Measurements from ENCODE around the gene DNAI4. TPM values are rescaled to one million over a fixed set of nuclear protein-coding genes. Genes with fewer than 3 reads are reported as not detected.

DNAI4 gene
- total RNA-seq, 1 experiment from 2014 or later: 1.4 TPM

DNA sequence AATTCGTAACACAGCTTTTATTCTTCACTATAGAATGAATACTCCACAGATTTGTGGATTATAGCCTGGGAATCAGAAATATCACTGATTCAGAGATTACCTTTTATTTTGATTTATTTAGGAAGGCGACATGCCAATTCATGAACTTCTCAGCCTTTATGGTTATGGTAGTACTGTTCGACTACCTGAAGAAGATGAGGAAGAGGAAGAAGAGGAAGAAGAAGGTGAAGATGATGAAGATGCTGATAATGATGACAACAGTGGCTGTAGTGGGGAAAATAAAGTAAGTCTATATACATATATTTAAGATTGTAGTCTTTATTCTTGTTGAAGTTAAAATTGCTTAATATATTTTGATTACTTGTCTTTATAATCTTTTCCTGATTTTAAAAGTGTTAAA is 33.3 kb upstream of the DNAI4 start:
- Histone ChIP-seq H3K36me3 (ENCODE audit: control insufficient read depth, insufficient read depth, low read length) (no peaks in the 10 kb centered on the region), H3K4me3 (ENCODE audit: low read depth, low read length) (no peak overlapping the region), H3K27me3 (replicated peaks; ENCODE audit: control insufficient read depth, insufficient read depth, low read length) (no peaks in the 10 kb centered on the region), H3K9me3 (no peaks in the 10 kb centered on the region), H3K4me1 (0 out of 2 replicates have a peak, but pooled peaks cover 6% of the 10 kb centered on the region)
- Mint-ChIP-seq H3K4me3 (ENCODE audit: unreplicated experiment) (no peak overlapping the region), H3K27ac (ENCODE audit: unreplicated experiment) (no peak overlapping the region), H3K4me1 (ENCODE audit: low read depth, unreplicated experiment) (no peaks in the 10 kb centered on the region), H3K36me3 (ENCODE audit: insufficient read depth, unreplicated experiment) (peaks cover 39% of the 10 kb centered on the region), H3K27me3 (ENCODE audit: insufficient read depth, unreplicated experiment) (no peaks in the 10 kb centered on the region), H3K9me3 (ENCODE audit: unreplicated experiment) (no peaks in the 10 kb centered on the region)
- CTCF ChIA-PET: interaction anchor here (0.6 kb wide), 1 partner anchor 96 kb away, joined by 3 read pairs; the partner anchor contains the start of gene SLC35D1
- POLR2A ChIA-PET: no interaction called here
- intact Hi-C loops (cut with micrococcal nuclease; ENCODE audit: unreplicated experiment): no loop called here
- no TSS peak for BruUV-seq (replicated peaks)
- TF ChIP-seq, protein P1, sequence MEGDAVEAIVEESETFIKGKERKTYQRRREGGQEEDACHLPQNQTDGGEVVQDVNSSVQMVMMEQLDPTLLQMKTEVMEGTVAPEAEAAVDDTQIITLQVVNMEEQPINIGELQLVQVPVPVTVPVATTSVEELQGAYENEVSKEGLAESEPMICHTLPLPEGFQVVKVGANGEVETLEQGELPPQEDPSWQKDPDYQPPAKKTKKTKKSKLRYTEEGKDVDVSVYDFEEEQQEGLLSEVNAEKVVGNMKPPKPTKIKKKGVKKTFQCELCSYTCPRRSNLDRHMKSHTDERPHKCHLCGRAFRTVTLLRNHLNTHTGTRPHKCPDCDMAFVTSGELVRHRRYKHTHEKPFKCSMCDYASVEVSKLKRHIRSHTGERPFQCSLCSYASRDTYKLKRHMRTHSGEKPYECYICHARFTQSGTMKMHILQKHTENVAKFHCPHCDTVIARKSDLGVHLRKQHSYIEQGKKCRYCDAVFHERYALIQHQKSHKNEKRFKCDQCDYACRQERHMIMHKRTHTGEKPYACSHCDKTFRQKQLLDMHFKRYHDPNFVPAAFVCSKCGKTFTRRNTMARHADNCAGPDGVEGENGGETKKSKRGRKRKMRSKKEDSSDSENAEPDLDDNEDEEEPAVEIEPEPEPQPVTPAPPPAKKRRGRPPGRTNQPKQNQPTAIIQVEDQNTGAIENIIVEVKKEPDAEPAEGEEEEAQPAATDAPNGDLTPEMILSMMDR (IDR thresholded peaks at IDR 0.05; ENCODE audit: insufficient read depth in 1 of 2, low read depth in 1 of 2, low read length in 1 of 2, severe bottlenecking in 1 of 2, unreplicated experiment in 1 of 2): no peak
- no peak for DNase-seq

DNA sequence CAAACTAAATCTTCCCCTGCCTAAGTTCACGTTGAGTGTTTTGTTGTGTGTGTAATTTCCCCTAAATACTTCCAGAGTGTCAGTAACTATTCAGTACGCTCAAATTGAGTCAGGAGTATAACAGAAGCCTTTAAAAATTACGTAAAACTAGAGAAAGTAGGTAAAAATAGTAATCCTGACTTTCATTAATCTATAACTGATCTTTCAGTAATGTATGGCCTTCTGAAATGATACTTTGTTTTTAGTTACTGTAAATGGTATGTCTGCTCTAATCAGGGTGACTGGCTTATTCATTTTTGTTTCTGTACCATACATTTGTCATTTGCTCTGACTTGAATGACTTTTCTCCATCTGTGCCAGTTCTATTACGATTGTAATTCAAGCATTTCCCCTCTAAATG is 29.6 kb upstream of the DNAI4 start:
- no peaks in the 10 kb centered on the region for H3K27me3 Mint-ChIP-seq (ENCODE audit: insufficient read depth, unreplicated experiment)
- CTCF ChIA-PET: no interaction called here

DNA sequence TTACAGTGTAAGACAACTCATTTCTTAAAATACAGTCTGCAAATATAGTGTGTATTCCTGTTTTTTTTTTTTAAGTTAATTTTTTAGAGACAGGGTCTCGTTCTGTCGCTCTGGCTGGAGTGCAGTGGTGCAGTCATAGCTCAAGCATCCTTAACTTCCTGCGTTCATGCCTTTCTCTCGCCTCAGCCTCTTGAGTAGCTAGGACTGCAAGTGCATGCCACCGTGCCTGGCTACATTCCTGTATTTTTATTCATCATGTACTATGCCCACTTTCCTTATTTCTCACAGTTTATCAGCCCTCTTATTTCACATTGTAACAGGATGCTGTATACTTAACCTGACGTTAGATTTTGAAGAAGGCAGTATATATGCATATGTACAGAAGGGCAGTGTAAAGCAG is 26.9 kb upstream of the DNAI4 start:
- Mint-ChIP-seq H3K27me3 (ENCODE audit: insufficient read depth, unreplicated experiment) (no peaks in the 10 kb centered on the region), H3K4me3 (ENCODE audit: unreplicated experiment) (no peak overlapping the region), H3K36me3 (ENCODE audit: insufficient read depth, unreplicated experiment) (peaks cover 31% of the 10 kb centered on the region), H3K4me1 (ENCODE audit: low read depth, unreplicated experiment) (no peaks in the 10 kb centered on the region), H3K9me3 (ENCODE audit: unreplicated experiment) (no peaks in the 10 kb centered on the region), H3K27ac (ENCODE audit: unreplicated experiment) (no peak overlapping the region)
- intact Hi-C loops (cut with micrococcal nuclease; ENCODE audit: unreplicated experiment): no loop called here
- no peak for DNase-seq
- H3K9me3 ChIP-seq: no peaks in the 10 kb centered on the region
- no peak overlapping the region for H3K4me3 ChIP-seq (ENCODE audit: low read depth, low read length)
- no peaks in the 10 kb centered on the region for H3K36me3 ChIP-seq (ENCODE audit: control insufficient read depth, insufficient read depth, low read length)
- CTCF ChIA-PET: no interaction called here
- TF ChIP-seq, protein P1 (IDR thresholded peaks at IDR 0.05; ENCODE audit: insufficient read depth in 1 of 2, low read depth in 1 of 2, low read length in 1 of 2, severe bottlenecking in 1 of 2, unreplicated experiment in 1 of 2): no peak
- BruUV-seq (replicated peaks): no TSS peak
- POLR2A ChIA-PET: interaction anchor here (0.7 kb wide), 1 partner anchor 416 kb away, joined by 5 read pairs; no protein-coding TSS in a partner anchor
- no peaks in the 10 kb centered on the region for H3K27me3 ChIP-seq (replicated peaks; ENCODE audit: control insufficient read depth, insufficient read depth, low read length)
- 0 out of 2 replicates have a peak, but pooled peaks cover 6% of the 10 kb centered on the region for H3K4me1 ChIP-seq

More for the DNA sequence above, 29.6 kb upstream of the DNAI4 start:
- no peak overlapping the region for H3K4me3 Mint-ChIP-seq (ENCODE audit: unreplicated experiment)
- H3K36me3 Mint-ChIP-seq (ENCODE audit: insufficient read depth, unreplicated experiment): peaks cover 36% of the 10 kb centered on the region
- H3K4me3 ChIP-seq (ENCODE audit: low read depth, low read length): no peak overlapping the region
- H3K27ac Mint-ChIP-seq (ENCODE audit: unreplicated experiment): no peak overlapping the region
- no peaks in the 10 kb centered on the region for H3K27me3 ChIP-seq (replicated peaks; ENCODE audit: control insufficient read depth, insufficient read depth, low read length)
- H3K9me3 ChIP-seq: no peaks in the 10 kb centered on the region
- TF ChIP-seq, protein P1 (IDR thresholded peaks at IDR 0.05; ENCODE audit: insufficient read depth in 1 of 2, low read depth in 1 of 2, low read length in 1 of 2, severe bottlenecking in 1 of 2, unreplicated experiment in 1 of 2): no peak
- no peak for DNase-seq
- no peaks in the 10 kb centered on the region for H3K36me3 ChIP-seq (ENCODE audit: control insufficient read depth, insufficient read depth, low read length)
- H3K4me1 Mint-ChIP-seq (ENCODE audit: low read depth, unreplicated experiment): no peaks in the 10 kb centered on the region
- 0 out of 2 replicates have a peak, but pooled peaks cover 6% of the 10 kb centered on the region for H3K4me1 ChIP-seq
- BruUV-seq (replicated peaks): no TSS peak
- POLR2A ChIA-PET: no interaction called here
- intact Hi-C loops (cut with micrococcal nuclease; ENCODE audit: unreplicated experiment): no loop called here
- H3K9me3 Mint-ChIP-seq (ENCODE audit: unreplicated experiment): no peaks in the 10 kb centered on the region

All from Caco-2 (cell line).